Testis (tissue), 2 donors: ENCODE data around the gene RGMA.

Experiments
- CTCF ChIP-seq, 3 experiments: fragments of 450-650 bp in 2 of 3; fragments of 200-600 bp in 1 of 3; sonication (generic) in 1 of 3; IDR thresholded peaks; one replicate each; pipeline ENCODE4 v1.5.1; 2016 to 2019; ENCODE audit warnings: antibody characterized with exemption in 3 of 3, mild to moderate bottlenecking in 2 of 3, moderate library complexity in 1 of 3
- POLR2A ChIP-seq: fragments of 450-650 bp; IDR thresholded peaks from one replicate; pipeline ENCODE4 v1.6.1; 2017; ENCODE audit warnings: antibody characterized with exemption, mild to moderate bottlenecking, moderate library complexity

GRCh38 chr15:93111451-93111850 lies 22.4 kb upstream of the RGMA start:
- no peak for TF ChIP-seq CTCF (IDR thresholded peaks at IDR 0.05)
- TF ChIP-seq POLR2A, result no peak
